PC-9 (cell line): ENCODE results near the gene GOLPH3. TPM values are rescaled to one million over a fixed set of nuclear protein-coding genes. Genes with fewer than 3 reads are reported as not detected.

Experiments
- BruUV-seq: library from RNA; stranded (reverse); fragments of 400-500 nt; replicated peaks from 2 replicates; lab custom pipeline; 2021; lab: Mats Ljungman, UMichigan
- CTCF ChIA-PET: fragments of 300-600 bp; sonication (Branson Sonifier 250); formaldehyde crosslinking; loops from one replicate; lab custom pipeline; 2022; ENCODE audit warnings: antibody characterized with exemption; lab: Charles Lee
- POLR2A ChIA-PET: fragments of 300-600 bp; sonication (Branson Sonifier 250); formaldehyde crosslinking; loops from one replicate; lab custom pipeline; 2022; ENCODE audit warnings: antibody characterized with exemption; ENCODE audit not compliant: unreplicated experiment; lab: Charles Lee
- DNase-seq, 2 experiments: peaks; one replicate each; pipeline versions ENCODE4 v3.0.0 to v3.0.0-alpha.2; 2015 to 2022; ENCODE audit warnings: mixed read lengths in 1 of 2
- H2AFZ ChIP-seq: fragments of 200-600 bp; sonication (generic); 2 replicates; pipeline ENCODE4 v1.8.1; 2017; ENCODE audit warnings: antibody characterized with exemption
- H3F3A ChIP-seq: fragments of 200-600 bp; sonication (generic); 2 replicates; pipeline ENCODE4 v1.8.1; 2017; ENCODE audit warnings: antibody characterized with exemption, mild to moderate bottlenecking, low read depth; ENCODE audit not compliant: insufficient read depth
- H3K27ac ChIP-seq: fragments of 200-600 bp; sonication (generic); 2 replicates; pipeline ENCODE4 v1.6.1; 2016; ENCODE audit warnings: mixed run types
- H3K27me3 ChIP-seq: fragments of 200-600 bp; sonication (generic); 2 replicates; pipeline ENCODE4 v1.6.1; 2016; ENCODE audit warnings: low read depth, mixed run types; ENCODE audit not compliant: insufficient read depth
- H3K36me3 ChIP-seq: fragments of 200-600 bp; sonication (generic); 2 replicates; pipeline ENCODE4 v1.6.1; 2016; ENCODE audit warnings: low read depth, mixed run types
- H3K4me1 ChIP-seq: fragments of 200-600 bp; sonication (generic); replicated peaks from 2 replicates; pipeline ENCODE4 v1.6.1; 2016; ENCODE audit warnings: mixed run types; ENCODE audit not compliant: insufficient read depth
- H3K4me2 ChIP-seq: fragments of 200-600 bp; sonication (generic); 2 replicates; pipeline ENCODE4 v1.6.1; 2017; ENCODE audit warnings: mixed run types
- H3K4me3 ChIP-seq: fragments of 200-600 bp; sonication (generic); 2 replicates; pipeline ENCODE4 v1.6.1; 2016; ENCODE audit warnings: mixed run types
- H3K79me2 ChIP-seq: fragments of 200-600 bp; sonication (generic); 2 replicates; pipeline ENCODE4 v1.6.1; 2017; ENCODE audit warnings: low read depth, mixed run types
- H3K9me2 ChIP-seq: fragments of 200-600 bp; sonication (generic); 2 replicates; pipeline ENCODE4 v1.8.1; 2017; ENCODE audit warnings: mild to moderate bottlenecking; ENCODE audit not compliant: insufficient read depth
- H3K9me3 ChIP-seq: fragments of 200-600 bp; sonication (generic); 2 replicates; pipeline ENCODE4 v1.8.1; 2016; ENCODE audit warnings: low read depth; ENCODE audit not compliant: insufficient read depth
- H4K20me1 ChIP-seq: fragments of 200-600 bp; sonication (generic); 2 replicates; pipeline ENCODE4 v1.8.1; 2017; ENCODE audit not compliant: insufficient read depth
- EZH2 ChIP-seq: fragments of 200-600 bp; sonication (generic); IDR thresholded peaks from 2 replicates; pipeline ENCODE4 v1.8.0; 2017; ENCODE audit warnings: antibody characterized with exemption, low read depth
- intact Hi-C: fragments of 100-400 bp; cut with micrococcal nuclease; formaldehyde crosslinking; loops from one replicate; pipeline ENCODE4 v1.10.0; 2022; ENCODE audit not compliant: unreplicated experiment
- total RNA-seq: library from RNA; stranded (reverse); gene quantifications from 2 replicates; pipeline ENCODE4 v1.2.3, GENCODE V29; 2021
- TF ChIP-seq, protein P1 (sequence below): fragments of 200-600 bp; sonication (generic); conservative IDR thresholded peaks from 2 replicates; pipeline ENCODE4 v1.6.1; 2017; ENCODE audit warnings: mixed run types, antibody characterized with exemption, mild to moderate bottlenecking, moderate library complexity

The GOLPH3 gene
- total RNA-seq, 1 experiment from 2014 or later = 179 TPM

DNA sequence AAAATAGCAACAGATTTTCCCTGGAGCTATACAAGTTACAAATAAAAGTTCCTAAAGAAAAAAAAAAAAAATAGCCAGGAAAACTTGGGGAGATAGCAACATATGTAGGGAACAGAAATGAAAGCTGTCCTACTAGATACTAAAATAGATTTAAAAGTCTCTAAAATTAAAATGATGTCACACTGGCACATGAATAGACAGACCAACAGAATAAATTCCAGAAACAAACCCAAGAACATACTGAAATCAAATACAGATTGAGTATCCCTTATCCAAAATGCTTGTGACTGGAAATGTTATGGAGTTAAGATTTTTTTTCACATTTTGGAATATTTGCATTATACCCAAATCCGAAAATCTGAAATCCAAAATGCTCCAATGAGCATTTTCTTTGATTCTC, 23.8 kb downstream of the GOLPH3 start:
- Histone ChIP-seq H3K79me2 (peaks cover 100% of the 10 kb centered on the region), H4K20me1 (peaks cover 99% of the 10 kb centered on the region), H3K4me1 (no peaks in the 10 kb centered on the region), H3K9me3 (no peaks in the 10 kb centered on the region), H3K27me3 (no peaks in the 10 kb centered on the region), H3K4me3 (no peak overlapping the region), H3K27ac (no peak overlapping the region), H3K9me2 (no peaks in the 10 kb centered on the region), H3K4me2 (no peak overlapping the region), H2AFZ (no peak overlapping the region), H3F3A (peaks cover 10% of the 10 kb centered on the region; the same call in 1 of the 2 replicates), H3K36me3 (no peaks in the 10 kb centered on the region)
- ChIA-PET POLR2A (no interaction called here), CTCF (no interaction called here)
- no peak for DNase-seq
- TF ChIP-seq, protein P1, sequence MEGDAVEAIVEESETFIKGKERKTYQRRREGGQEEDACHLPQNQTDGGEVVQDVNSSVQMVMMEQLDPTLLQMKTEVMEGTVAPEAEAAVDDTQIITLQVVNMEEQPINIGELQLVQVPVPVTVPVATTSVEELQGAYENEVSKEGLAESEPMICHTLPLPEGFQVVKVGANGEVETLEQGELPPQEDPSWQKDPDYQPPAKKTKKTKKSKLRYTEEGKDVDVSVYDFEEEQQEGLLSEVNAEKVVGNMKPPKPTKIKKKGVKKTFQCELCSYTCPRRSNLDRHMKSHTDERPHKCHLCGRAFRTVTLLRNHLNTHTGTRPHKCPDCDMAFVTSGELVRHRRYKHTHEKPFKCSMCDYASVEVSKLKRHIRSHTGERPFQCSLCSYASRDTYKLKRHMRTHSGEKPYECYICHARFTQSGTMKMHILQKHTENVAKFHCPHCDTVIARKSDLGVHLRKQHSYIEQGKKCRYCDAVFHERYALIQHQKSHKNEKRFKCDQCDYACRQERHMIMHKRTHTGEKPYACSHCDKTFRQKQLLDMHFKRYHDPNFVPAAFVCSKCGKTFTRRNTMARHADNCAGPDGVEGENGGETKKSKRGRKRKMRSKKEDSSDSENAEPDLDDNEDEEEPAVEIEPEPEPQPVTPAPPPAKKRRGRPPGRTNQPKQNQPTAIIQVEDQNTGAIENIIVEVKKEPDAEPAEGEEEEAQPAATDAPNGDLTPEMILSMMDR = no peak
- TF ChIP-seq EZH2 = no peak
- intact Hi-C loops = no loop called here
- no TSS peak for BruUV-seq

DNA sequence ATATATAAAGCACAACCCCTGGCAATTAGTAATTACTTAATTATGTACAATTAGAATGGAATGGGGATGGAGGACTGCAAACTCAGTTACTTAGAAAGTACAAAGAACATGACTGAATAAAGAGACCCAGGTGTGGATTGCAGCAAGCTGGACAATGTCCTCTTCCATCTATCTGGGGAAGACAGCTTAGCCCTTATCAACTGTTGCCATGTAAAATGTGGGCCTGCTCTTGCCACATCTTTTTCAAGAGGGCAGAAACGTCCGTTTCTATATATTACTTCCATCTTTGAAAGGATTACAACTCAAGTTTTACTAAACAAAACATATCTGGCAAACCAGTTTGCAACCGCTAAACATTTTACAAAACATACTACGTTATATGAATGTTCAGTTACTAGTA, 26.2 kb downstream of the GOLPH3 start:
- peaks cover 95% of the 10 kb centered on the region for H3K79me2 ChIP-seq
- H4K20me1 ChIP-seq = peaks cover 96% of the 10 kb centered on the region
- ChIA-PET POLR2A (no interaction called here), CTCF (no interaction called here)
- no TSS peak for BruUV-seq
- peaks cover 16% of the 10 kb centered on the region; the same call in 1 of the 2 replicates for H3F3A ChIP-seq
- H3K9me3 ChIP-seq = no peaks in the 10 kb centered on the region
- no peak overlapping the region for H3K27ac ChIP-seq
- H3K9me2 ChIP-seq = no peaks in the 10 kb centered on the region
- TF ChIP-seq, protein P1 = no peak
- TF ChIP-seq EZH2 = no peak
- no peaks in the 10 kb centered on the region for H3K4me1 ChIP-seq
- H2AFZ ChIP-seq = no peak overlapping the region
- no peaks in the 10 kb centered on the region for H3K36me3 ChIP-seq
- DNase-seq = peak in 1 of 2 experiments; percentile 20
- no peak overlapping the region for H3K4me3 ChIP-seq
- H3K4me2 ChIP-seq = no peak overlapping the region
- intact Hi-C loops = no loop called here
- H3K27me3 ChIP-seq = no peaks in the 10 kb centered on the region

DNA sequence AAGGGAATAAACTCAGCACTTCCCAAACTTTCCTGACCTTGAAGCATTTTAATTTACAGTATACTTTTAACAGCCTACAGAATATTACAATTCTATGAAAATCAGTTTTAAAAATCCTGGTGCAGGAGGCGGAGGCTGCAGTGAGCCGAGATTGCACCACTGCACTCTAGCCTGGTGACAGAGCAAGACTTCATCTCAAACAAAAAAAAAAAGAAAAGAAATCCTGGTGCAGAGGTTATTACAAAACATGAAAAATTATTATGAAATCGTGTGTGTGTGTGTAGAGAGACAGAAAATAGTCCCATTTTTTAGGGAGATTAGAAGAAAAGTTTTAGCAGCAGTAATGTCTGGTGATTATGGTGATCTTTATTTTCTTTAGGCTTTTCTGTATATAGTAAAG, 26.9 kb downstream of the GOLPH3 start:
- no peaks in the 10 kb centered on the region for H3K9me2 ChIP-seq
- H4K20me1 ChIP-seq = peaks cover 88% of the 10 kb centered on the region
- H2AFZ ChIP-seq = no peak overlapping the region
- H3K9me3 ChIP-seq = no peaks in the 10 kb centered on the region
- no peak overlapping the region for H3K27ac ChIP-seq
- H3K4me2 ChIP-seq = no peak overlapping the region
- intact Hi-C loops = no loop called here
- no peaks in the 10 kb centered on the region for H3K27me3 ChIP-seq
- TF ChIP-seq EZH2 = no peak
- TF ChIP-seq, protein P1 = no peak
- peak in 1 of 2 experiments; percentile 28 for DNase-seq
- BruUV-seq = TSS peak; percentile 1
- no peaks in the 10 kb centered on the region for H3K4me1 ChIP-seq
- peaks cover 16% of the 10 kb centered on the region; the same call in 1 of the 2 replicates for H3F3A ChIP-seq
- ChIA-PET CTCF (no interaction called here), POLR2A (no interaction called here)
- peaks cover 88% of the 10 kb centered on the region for H3K79me2 ChIP-seq
- no peak overlapping the region for H3K4me3 ChIP-seq
- no peaks in the 10 kb centered on the region for H3K36me3 ChIP-seq
